HG03064 (cell line): ENCODE results near the gene S100A1.
A peak's percentile ranks its signal among the peaks of the same experiment; 100 is the strongest.
"Not testable (repeated sequence)": the region's sequence is repeated elsewhere in the genome, so short reads cannot be mapped to it uniquely, and the experiment has no call there.

Source experiments
- ATAC-seq: cut with Tn5 transposase; IDR thresholded peaks from one replicate; pipeline ENCODE4 v1.9.1; 2021; ENCODE audit warnings: low read depth; ENCODE audit not compliant: unreplicated experiment

The S100A1 gene

GRCh38 chr1:153629971-153630370, 1.7 kb downstream of the S100A1 start:
- ATAC-seq = no peak

- no peak for ATAC-seq
Observed at GRCh38 chr1:153630384-153630783, 2.1 kb downstream of the S100A1 start.

GRCh38 chr1:153631047-153632022, 3.1 kb downstream of the S100A1 start:
- no peak for ATAC-seq

GRCh38 chr1:153633161-153633753, 5.0 kb downstream of the S100A1 start:
- ATAC-seq = no peak

- peak; percentile 78 for ATAC-seq
Observed at GRCh38 chr1:153633754-153634665, 5.8 kb downstream of the S100A1 start, which contains the start of gene CHTOP. Gene CHTOP (plus strand): TSS chr1:153634066. CDS start chr1:153636589, 2,523 bp downstream.

GRCh38 chr1:153635872-153636271, 7.6 kb downstream of the S100A1 start:
- ATAC-seq = no peak

GRCh38 chr1:153636312-153636711, 8.1 kb downstream of the S100A1 start:
- ATAC-seq = no peak

GRCh38 chr1:153638261-153638660, 10.0 kb downstream of the S100A1 start:
- no peak for ATAC-seq

GRCh38 chr1:153639280-153639679, 11.0 kb downstream of the S100A1 start:
- no peak for ATAC-seq

GRCh38 chr1:153640213-153640612, 12.0 kb downstream of the S100A1 start:
- not testable (repeated sequence) for ATAC-seq

- no peak for ATAC-seq
Observed at GRCh38 chr1:153640861-153641260, 12.6 kb downstream of the S100A1 start.

- ATAC-seq = no peak
Observed at GRCh38 chr1:153642161-153642560, 13.9 kb downstream of the S100A1 start.

- no peak for ATAC-seq
Observed at GRCh38 chr1:153643100-153643499, 14.9 kb downstream of the S100A1 start.

- no peak for ATAC-seq
Observed at GRCh38 chr1:153643816-153644215, 15.6 kb downstream of the S100A1 start.

- no peak for ATAC-seq
Observed at GRCh38 chr1:153646672-153647345, 18.6 kb downstream of the S100A1 start.

- ATAC-seq = no peak
Observed at GRCh38 chr1:153647346-153647714, 19.1 kb downstream of the S100A1 start.

- no peak for ATAC-seq
Observed at GRCh38 chr1:153648000-153648643, 19.9 kb downstream of the S100A1 start.

GRCh38 chr1:153649137-153649862, 21.1 kb downstream of the S100A1 start:
- ATAC-seq = no peak

GRCh38 chr1:153649863-153650235, 21.6 kb downstream of the S100A1 start:
- ATAC-seq = no peak
